Upper lobe of right lung (tissue), 1 donor: ENCODE data around the gene CD300C. TPM values are rescaled to one million over a fixed set of nuclear protein-coding genes. Genes with fewer than 3 reads are reported as not detected.

Source experiments
- ATAC-seq: fragments of 200-7000 bp; cut with Tn5 transposase; one replicate; pipeline ENCODE4 v1.9.1; 2020; ENCODE audit warnings: mild to moderate bottlenecking, moderate library complexity
- DNase-seq: peaks from one replicate; pipeline ENCODE4 v3.0.0-alpha.2; 2020
- H3K27ac ChIP-seq: fragments of 200-600 bp; one replicate; pipeline ENCODE4 v1.8.0; 2022
- H3K27me3 ChIP-seq: fragments of 200-600 bp; one replicate; pipeline ENCODE4 v1.8.0; 2022; ENCODE audit warnings: mild to moderate bottlenecking
- H3K36me3 ChIP-seq: fragments of 200-600 bp; one replicate; pipeline ENCODE4 v1.8.0; 2022
- H3K4me1 ChIP-seq: fragments of 200-600 bp; one replicate; pipeline ENCODE4 v1.8.0; 2022
- H3K4me3 ChIP-seq: fragments of 200-600 bp; one replicate; pipeline ENCODE4 v1.8.0; 2022; ENCODE audit warnings: mild to moderate bottlenecking
- H3K9me3 ChIP-seq: fragments of 200-600 bp; one replicate; pipeline ENCODE4 v1.8.0; 2022
- intact Hi-C: fragments of 100-400 bp; cut with DNase I; formaldehyde crosslinking; loops from one replicate; pipeline ENCODE4 v1.11.0; 2022
- total RNA-seq: library from RNA; stranded (reverse); fragmentation: NEBNext Ultra II Directional; extraction: Animal tissue kit (Norgen Biotek cat#: 25700); gene quantifications from one replicate; pipeline ENCODE4 v1.2.1, GENCODE V29; 2021
- TF ChIP-seq, protein P1 (sequence below): fragments of 200-600 bp; IDR thresholded peaks from one replicate; pipeline ENCODE4 v1.8.0; 2022; ENCODE audit warnings: antibody characterized with exemption
- donor health status: DM: no; HTN: yes; CAD: no; lungs with severe emphysema.

CD300C gene
- total RNA-seq, 1 donor from 2014 or later: 8.2 TPM

DNA sequence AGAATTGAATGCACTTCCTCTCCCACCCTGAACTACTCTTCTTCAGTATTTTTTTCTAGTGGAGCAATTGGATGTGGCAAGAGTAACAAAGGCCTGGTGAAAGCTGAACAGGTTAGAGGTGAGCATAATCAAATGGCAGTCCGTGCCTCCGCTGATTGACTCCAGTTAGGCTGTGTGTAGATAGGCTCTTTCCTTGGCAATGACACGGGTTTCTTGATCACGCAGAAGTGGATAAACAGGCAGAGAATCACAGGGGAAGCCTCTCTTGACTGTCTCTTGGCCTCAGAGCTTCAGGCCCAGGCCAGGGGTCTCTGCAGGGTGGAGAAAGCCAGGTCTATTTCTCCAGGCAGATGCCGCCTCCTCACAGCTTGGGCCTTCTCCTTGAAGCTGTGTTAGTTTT lies 18.8 kb downstream of the CD300C start:
- Histone ChIP-seq H3K27me3 (no peaks in the 10 kb centered on the region), H3K9me3 (no peaks in the 10 kb centered on the region), H3K4me1 (no peaks in the 10 kb centered on the region), H3K4me3 (no peak overlapping the region), H3K36me3 (no peaks in the 10 kb centered on the region), H3K27ac (no peak overlapping the region)
- TF ChIP-seq, protein P1, sequence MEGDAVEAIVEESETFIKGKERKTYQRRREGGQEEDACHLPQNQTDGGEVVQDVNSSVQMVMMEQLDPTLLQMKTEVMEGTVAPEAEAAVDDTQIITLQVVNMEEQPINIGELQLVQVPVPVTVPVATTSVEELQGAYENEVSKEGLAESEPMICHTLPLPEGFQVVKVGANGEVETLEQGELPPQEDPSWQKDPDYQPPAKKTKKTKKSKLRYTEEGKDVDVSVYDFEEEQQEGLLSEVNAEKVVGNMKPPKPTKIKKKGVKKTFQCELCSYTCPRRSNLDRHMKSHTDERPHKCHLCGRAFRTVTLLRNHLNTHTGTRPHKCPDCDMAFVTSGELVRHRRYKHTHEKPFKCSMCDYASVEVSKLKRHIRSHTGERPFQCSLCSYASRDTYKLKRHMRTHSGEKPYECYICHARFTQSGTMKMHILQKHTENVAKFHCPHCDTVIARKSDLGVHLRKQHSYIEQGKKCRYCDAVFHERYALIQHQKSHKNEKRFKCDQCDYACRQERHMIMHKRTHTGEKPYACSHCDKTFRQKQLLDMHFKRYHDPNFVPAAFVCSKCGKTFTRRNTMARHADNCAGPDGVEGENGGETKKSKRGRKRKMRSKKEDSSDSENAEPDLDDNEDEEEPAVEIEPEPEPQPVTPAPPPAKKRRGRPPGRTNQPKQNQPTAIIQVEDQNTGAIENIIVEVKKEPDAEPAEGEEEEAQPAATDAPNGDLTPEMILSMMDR: no peak
- intact Hi-C loops: no loop called here
- no peak for DNase-seq
- ATAC-seq: no peak

DNA sequence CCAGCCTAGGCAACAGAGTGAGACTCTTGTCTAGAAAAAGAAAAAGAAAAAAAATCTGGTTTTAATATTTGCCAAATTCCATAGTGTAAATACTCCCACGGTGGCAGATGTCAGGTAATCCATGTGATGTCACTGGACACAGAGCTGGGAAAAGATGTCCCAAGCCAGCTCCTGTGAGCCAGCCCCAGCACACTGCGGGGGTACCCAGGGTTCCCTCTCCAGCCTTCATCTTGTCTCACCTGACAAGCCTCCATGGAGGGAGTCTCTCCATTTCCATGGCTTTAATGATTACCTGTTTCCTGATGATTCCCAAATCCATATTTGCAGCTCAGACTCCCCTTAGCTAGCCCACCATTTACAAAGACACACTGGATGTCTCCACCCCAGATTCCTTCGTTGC lies 19.2 kb downstream of the CD300C start:
- ATAC-seq (no peak), DNase-seq (no peak)
- Histone ChIP-seq H3K4me3 (no peak overlapping the region), H3K9me3 (no peaks in the 10 kb centered on the region), H3K4me1 (no peaks in the 10 kb centered on the region), H3K36me3 (no peaks in the 10 kb centered on the region), H3K27me3 (no peaks in the 10 kb centered on the region), H3K27ac (no peak overlapping the region)
- intact Hi-C loops: no loop called here
- TF ChIP-seq, protein P1: no peak

DNA sequence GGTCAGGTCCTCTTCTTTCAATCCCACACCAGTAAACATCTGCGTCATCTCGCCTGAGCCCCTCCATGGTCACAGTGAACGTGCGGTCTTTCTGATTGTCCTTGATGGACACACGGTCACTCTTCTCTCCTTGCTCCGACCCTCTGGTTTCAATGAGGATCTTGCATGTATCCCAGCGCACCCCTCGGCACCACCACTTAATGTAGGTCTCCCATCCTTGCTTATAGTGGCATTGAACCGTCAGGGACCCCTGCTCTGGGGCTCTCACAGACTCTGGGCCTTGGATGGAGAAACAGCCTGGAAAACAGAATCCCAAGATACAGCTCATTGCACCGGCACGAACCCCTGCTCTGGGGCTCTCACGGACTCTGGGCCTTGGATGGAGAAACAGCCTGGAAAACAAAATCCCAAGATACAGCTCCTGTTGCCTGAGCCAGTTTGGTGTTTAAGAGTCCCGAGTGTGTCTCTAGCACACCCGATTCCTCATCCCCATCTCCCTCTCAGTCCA lies 20.1 kb downstream of the CD300C start:
- DNase-seq (no peak), ATAC-seq (no peak)
- Histone ChIP-seq H3K9me3 (no peaks in the 10 kb centered on the region), H3K4me3 (no peak overlapping the region), H3K36me3 (no peaks in the 10 kb centered on the region), H3K27me3 (no peaks in the 10 kb centered on the region), H3K27ac (no peak overlapping the region), H3K4me1 (no peaks in the 10 kb centered on the region)
- intact Hi-C loops: no loop called here
- TF ChIP-seq, protein P1: no peak

DNA sequence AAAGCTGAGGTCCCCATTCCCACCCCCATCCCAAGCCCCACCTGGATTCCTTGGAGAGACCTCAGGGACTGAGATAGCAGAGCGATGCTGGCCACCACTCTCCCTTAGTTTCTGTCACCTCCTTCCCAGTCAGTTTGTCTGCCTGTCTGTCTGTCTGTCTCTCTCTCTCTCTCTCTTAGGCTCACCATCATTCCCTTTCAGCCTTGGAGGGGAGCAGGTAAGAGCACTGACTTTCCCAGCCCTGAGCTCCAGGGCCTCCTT lies 20.5 kb downstream of the CD300C start:
- no peaks in the 10 kb centered on the region for H3K36me3 ChIP-seq
- TF ChIP-seq, protein P1: no peak
- no peaks in the 10 kb centered on the region for H3K4me1 ChIP-seq
- no peaks in the 10 kb centered on the region for H3K27me3 ChIP-seq
- ATAC-seq: no peak
- H3K4me3 ChIP-seq: no peak overlapping the region
- no peaks in the 10 kb centered on the region for H3K9me3 ChIP-seq
- DNase-seq: no peak
- intact Hi-C loops: no loop called here
- no peak overlapping the region for H3K27ac ChIP-seq

DNA sequence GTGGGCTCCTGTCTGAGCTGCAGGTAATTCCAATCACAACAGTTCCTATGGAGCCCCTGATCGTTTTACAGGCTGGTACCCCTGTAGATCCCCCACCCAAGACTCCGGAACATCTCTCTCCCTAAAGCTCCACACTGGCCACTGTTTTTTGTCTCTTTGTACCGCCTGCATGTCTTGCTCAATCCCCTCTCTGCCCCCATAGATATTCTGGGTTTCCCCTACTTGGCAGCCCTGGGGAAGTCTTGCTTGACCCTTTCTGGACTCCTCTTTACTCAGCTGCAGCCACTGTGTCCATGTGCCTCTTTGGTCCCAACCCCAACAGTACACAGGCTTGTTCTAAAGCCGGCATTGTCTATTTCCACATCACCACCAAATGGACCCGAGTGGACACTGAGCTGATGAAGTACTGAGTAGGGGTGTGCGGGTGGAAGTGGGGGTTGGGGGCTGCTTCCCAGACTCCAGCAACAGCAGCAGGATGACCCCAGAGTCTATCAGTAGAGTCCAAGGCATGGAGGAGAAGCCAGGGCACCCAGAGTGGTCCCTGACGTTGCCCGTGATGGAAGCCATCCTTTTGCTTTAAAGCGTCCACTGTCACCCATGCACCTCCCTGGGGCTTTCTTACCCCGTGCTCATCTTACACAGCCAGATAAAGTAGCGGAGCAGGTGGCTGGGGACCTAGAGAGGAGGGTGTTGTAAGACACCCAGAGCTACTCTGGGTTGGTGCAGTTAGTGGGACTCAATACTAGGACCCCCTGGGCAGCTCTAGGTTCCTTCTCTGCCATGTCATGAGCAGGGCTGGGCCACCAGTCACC lies 21.1 kb downstream of the CD300C start:
- Histone ChIP-seq H3K36me3 (no peaks in the 10 kb centered on the region), H3K4me1 (no peaks in the 10 kb centered on the region), H3K27ac (no peak overlapping the region), H3K9me3 (no peaks in the 10 kb centered on the region), H3K27me3 (no peaks in the 10 kb centered on the region), H3K4me3 (no peak overlapping the region)
- ATAC-seq: no peak
- TF ChIP-seq, protein P1: no peak
- no peak for DNase-seq
- intact Hi-C loops: no loop called here
